Measurements from ENCODE around the gene SLC25A38.

Gene SLC25A38

GRCh38 chr3:39378088-39378487, 5.1 kb upstream of the SLC25A38 start:
- peak; percentile 73 for DNase-seq

- DNase-seq, result no peak
Observed at GRCh38 chr3:39378957-39379777, 4.0 kb upstream of the SLC25A38 start.

- no peak for DNase-seq
Observed at GRCh38 chr3:39379778-39380155, 3.4 kb upstream of the SLC25A38 start.

GRCh38 chr3:39381432-39381831, 1.7 kb upstream of the SLC25A38 start:
- no peak for DNase-seq

GRCh38 chr3:39383881-39384664, 903 bp downstream of the SLC25A38 start:
- peak; percentile 96 for DNase-seq

GRCh38 chr3:39384665-39385000, 1.5 kb downstream of the SLC25A38 start:
- DNase-seq, result peak; percentile 47

GRCh38 chr3:39385456-39386090, 2.4 kb downstream of the SLC25A38 start:
- DNase-seq, result peak; percentile 55

GRCh38 chr3:39386318-39386717, 3.1 kb downstream of the SLC25A38 start:
- peak; percentile 37 for DNase-seq

- DNase-seq, result peak; percentile 38
Observed at GRCh38 chr3:39387411-39387975, 4.3 kb downstream of the SLC25A38 start.

GRCh38 chr3:39388153-39388552, 5.0 kb downstream of the SLC25A38 start:
- no peak for DNase-seq

- peak; percentile 47 for DNase-seq
Observed at GRCh38 chr3:39388741-39389248, 5.6 kb downstream of the SLC25A38 start.

GRCh38 chr3:39390181-39390580, 7.0 kb downstream of the SLC25A38 start:
- DNase-seq, result no peak

GRCh38 chr3:39396690-39397089, 13.5 kb downstream of the SLC25A38 start:
- no peak for DNase-seq

- no peak for DNase-seq
Observed at GRCh38 chr3:39398700-39399099, 15.5 kb downstream of the SLC25A38 start.

GRCh38 chr3:39401983-39402382, 18.8 kb downstream of the SLC25A38 start:
- no peak for DNase-seq

- no peak for DNase-seq
Observed at GRCh38 chr3:39404943-39405686, 21.9 kb downstream of the SLC25A38 start.

GRCh38 chr3:39405687-39406367, 22.7 kb downstream of the SLC25A38 start:
- no peak for DNase-seq

GRCh38 chr3:39406368-39407258, 23.4 kb downstream of the SLC25A38 start, which contains the start of gene RPSA:
RPSA (plus strand) TSS chr3:39406720; CDS start chr3:39407654, 934 bp downstream.
- peak; percentile 96 for DNase-seq

GRCh38 chr3:39407259-39407629, 24.1 kb downstream of the SLC25A38 start:
- DNase-seq, result no peak

GRCh38 chr3:39407773-39408492, 24.8 kb downstream of the SLC25A38 start:
- no peak for DNase-seq
